HepG2 (cell line): ENCODE data around the gene MARK4. TPM values are rescaled to one million over a fixed set of nuclear protein-coding genes. Genes with fewer than 3 reads are reported as not detected.

Experiments used
- ATAC-seq: fragments of 200-7000 bp; cut with Tn5 transposase; 3 replicates; pipeline ENCODE4 v1.9.1; 2020; ENCODE audit warnings: mild to moderate bottlenecking, moderate library complexity
- BruUV-seq: library from RNA; stranded (reverse); fragments of 400-500 nt; replicated peaks from 2 replicates; lab custom pipeline; 2021; lab: Mats Ljungman, UMichigan
- CTCF ChIA-PET: fragments of 300-600 bp; formaldehyde crosslinking; extraction: SDS; loops from one replicate; lab custom pipeline; 2021; ENCODE audit warnings: low total read pairs, inconsistent platforms, low intra/inter-chr PET ratio; lab: Yijun Ruan, JAX
- POLR2A ChIA-PET: fragments of 350-600 bp; sonication (Branson Sonifier 250); formaldehyde crosslinking; loops from one replicate; lab custom pipeline; 2020; ENCODE audit warnings: antibody characterized with exemption, inconsistent platforms; lab: Yijun Ruan, JAX
- DNase-seq: peaks from one replicate; pipeline ENCODE4 v3.0.0-alpha.2; 2015; ENCODE audit warnings: low spot score
- FAIRE-seq: peaks from 3 replicates; lab custom pipeline; 2011; peaks lifted over from hg19 to GRCh38; lab: Jason Lieb, UNC
- H2AFZ ChIP-seq: one replicate; pipeline ENCODE4 v1.6.1; 2011; ENCODE audit warnings: low read length, inconsistent platforms
- H3K27ac ChIP-seq: fragments of 300-600 bp; 3 replicates; pipeline ENCODE4 v1.8.0; 2011; ENCODE audit warnings: mixed run types, mild to moderate bottlenecking, mixed read lengths, low read length, inconsistent platforms; ENCODE audit not compliant: insufficient read depth; ENCODE audit errors: extremely low read length
- H3K27me3 ChIP-seq, 2 experiments: fragments of 200-600 bp in 1 of 2; 2 replicates in 1 of 2; 3 replicates in 1 of 2; pipeline versions ENCODE4 v1.6.0 to v1.8.0; 2011; ENCODE audit warnings: low read length in 2 of 2, mild to moderate bottlenecking in 2 of 2, moderate library complexity in 2 of 2, inconsistent platforms in 1 of 2; ENCODE audit not compliant: insufficient read depth in 2 of 2, control insufficient read depth in 1 of 2
- H3K36me3 ChIP-seq, 2 experiments: fragments of 200-600 bp in 1 of 2; replicated peaks in 1 of 2; 2 replicates in 1 of 2; 3 replicates in 1 of 2; pipeline versions ENCODE4 v1.5.1 to v1.8.0; 2011; ENCODE audit warnings: low read length in 2 of 2, inconsistent platforms in 1 of 2; ENCODE audit not compliant: insufficient read depth in 2 of 2, control insufficient read depth in 1 of 2
- H3K4me1 ChIP-seq: 2 replicates; pipeline ENCODE4 v1.5.1; 2012; ENCODE audit warnings: low read length, inconsistent platforms; ENCODE audit not compliant: insufficient read depth
- H3K4me2 ChIP-seq: 2 replicates; pipeline ENCODE4 v1.6.0; 2011; ENCODE audit warnings: low read depth, low read length, inconsistent platforms
- H3K4me3 ChIP-seq, 3 experiments: fragments of 200-600 bp in 1 of 3; sonication (generic), shearing (Covaris generic) in 1 of 3; replicated peaks in 1 of 3; 2 replicates each; pipeline ENCODE4 v1.5.1; 2011 to 2016; ENCODE audit warnings: low read length in 3 of 3, inconsistent platforms in 2 of 3, low read depth in 2 of 3, mild to moderate bottlenecking in 2 of 3, control low read depth in 1 of 3, mixed read lengths in 1 of 3; ENCODE audit not compliant: insufficient read depth in 1 of 3
- H3K79me2 ChIP-seq: one replicate; pipeline ENCODE4 v1.6.1; 2011; ENCODE audit warnings: low read length, inconsistent platforms; ENCODE audit not compliant: insufficient read depth
- H3K9ac ChIP-seq: 2 replicates; pipeline ENCODE4 v1.6.0; 2011; ENCODE audit warnings: mild to moderate bottlenecking, low read depth, low read length, inconsistent platforms; ENCODE audit not compliant: insufficient read depth
- H3K9me3 ChIP-seq: 2 replicates; pipeline ENCODE4 v1.5.1; 2012; ENCODE audit warnings: mild to moderate bottlenecking, low read length
- H4K20me1 ChIP-seq: 2 replicates; pipeline ENCODE4 v1.6.0; 2011; ENCODE audit warnings: inconsistent platforms, mild to moderate bottlenecking, low read length, moderate library complexity; ENCODE audit not compliant: insufficient read depth
- CBX1 ChIP-seq: IDR thresholded peaks from one replicate; pipeline ENCODE4 v1.6.1; 2016; ENCODE audit warnings: antibody characterized with exemption, low read depth
- DPF2 ChIP-seq: sonication (generic); formaldehyde crosslinking; IDR thresholded peaks from 2 replicates; pipeline ENCODE4 v1.4.0; 2020; ENCODE audit warnings: mild to moderate bottlenecking, low read depth, missing genetic modification reagents, borderline replicate concordance
- EZH2 ChIP-seq: conservative IDR thresholded peaks from 2 replicates; pipeline ENCODE4 v1.6.1; 2012; ENCODE audit warnings: mild to moderate bottlenecking, low read depth, low read length, moderate library complexity
- HIC2 ChIP-seq: sonication (generic); formaldehyde crosslinking; IDR thresholded peaks from 2 replicates; pipeline ENCODE4 v1.9.0; 2022; ENCODE audit warnings: low read depth, missing genetic modification reagents
- RFXAP ChIP-seq: sonication (generic); formaldehyde crosslinking; IDR thresholded peaks from 2 replicates; pipeline ENCODE4 v1.4.0; 2020; ENCODE audit warnings: missing genetic modification reagents, borderline replicate concordance
- SMAD3 ChIP-seq: sonication (generic); formaldehyde crosslinking; IDR thresholded peaks from 2 replicates; pipeline ENCODE4 v1.4.0; 2020; ENCODE audit warnings: missing genetic modification reagents
- SP4 ChIP-seq: sonication (generic); formaldehyde crosslinking; IDR thresholded peaks from 2 replicates; pipeline ENCODE4 v1.8.1; 2023; ENCODE audit warnings: mild to moderate bottlenecking, missing genetic modification reagents
- ZNF557 ChIP-seq: sonication (generic); formaldehyde crosslinking; IDR thresholded peaks from 2 replicates; pipeline ENCODE4 v1.4.0; 2020; ENCODE audit warnings: missing genetic modification reagents
- ZNF646 ChIP-seq: sonication (generic); formaldehyde crosslinking; IDR thresholded peaks from 2 replicates; pipeline ENCODE4 v1.9.0; 2021; ENCODE audit warnings: mild to moderate bottlenecking, missing genetic modification reagents
- WGBS: methylation state at CpG from one replicate; pipeline ENCODE4 v1.1.6; 2017; ENCODE audit warnings: low lambda C conversion rate; 5-methylcytosine and 5-hydroxymethylcytosine counted together
- in situ Hi-C: cut with HindIII; loops from 2 replicates; pipeline ENCODE4 v1.10.0; 2017; ENCODE audit warnings: low pct_unique_long_range_greater_than_20kb; ENCODE audit not compliant: extremely low pct_ligation_motif_present
- intact Hi-C: fragments of 100-400 bp; cut with micrococcal nuclease; formaldehyde crosslinking; loops from one replicate; pipeline ENCODE4 v1.10.0; 2022; ENCODE audit not compliant: unreplicated experiment
- polyA plus RNA-seq, 8 experiments: library from polyadenylated mRNA; depleted of rRNA in 3 of 8; stranded (reverse) in 7 of 8; unstranded in 1 of 8; fragments of >200 nt; fragmentation: Illumina TruSeq in 4 of 8; extraction: Trizol in 4 of 8; gene quantifications; 2 replicates each; pipeline versions ENCODE4 v1.2.1 to v1.2.3, GENCODE V29; 2011 to 2016; ENCODE audit warnings: low read depth in 4 of 8, missing spikeins in 1 of 8, mixed read lengths in 1 of 8; ENCODE audit not compliant: insufficient read depth in 1 of 8
- total RNA-seq, 5 experiments: library from RNA; depleted of rRNA; stranded (reverse); fragments of >200 nt; fragmentation: Illumina TruSeq; extraction: Trizol; gene quantifications; 2 replicates each; pipeline ENCODE4 v1.2.3, GENCODE V29; 2016; ENCODE audit warnings: low read depth in 1 of 5

MARK4 gene
- total and polyA plus RNA-seq, 2 of the 13 experiments (the other 11 are each of a cell fraction or from before 2014, with no cell fraction given) = 7.0 to 12.2 TPM

DNA sequence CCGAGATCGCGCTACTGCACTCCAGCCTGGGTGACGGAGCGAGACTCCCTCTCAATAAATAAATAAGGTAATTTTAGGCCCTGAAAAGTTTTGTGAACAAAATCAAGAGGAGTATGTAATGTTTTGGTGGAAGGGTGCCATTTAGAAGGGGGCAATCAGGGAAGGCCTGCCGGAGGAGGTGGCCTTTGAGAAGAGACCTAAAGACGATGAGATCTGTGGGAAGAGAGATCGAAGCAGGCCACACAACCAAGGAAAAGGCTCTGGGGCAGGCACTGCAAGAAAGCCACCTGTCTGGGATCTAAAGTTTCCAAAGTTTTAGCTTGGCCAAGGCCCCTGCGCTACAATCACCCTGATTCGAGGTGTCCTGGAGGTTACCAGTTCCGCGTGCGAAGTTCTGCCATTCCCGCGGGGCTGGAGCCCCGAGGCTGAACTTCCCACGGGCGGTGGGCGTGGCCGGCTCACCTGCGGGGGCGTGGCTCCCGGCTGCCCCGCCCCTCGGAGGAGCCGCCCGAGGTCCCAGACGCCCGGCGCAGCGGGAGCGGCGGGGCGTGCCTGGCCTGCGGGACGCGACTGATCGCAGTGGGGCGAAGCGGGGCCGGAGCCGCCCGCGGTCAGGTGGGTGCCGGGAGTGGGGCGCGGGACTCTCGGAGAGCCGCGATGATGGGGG lies 89.3 kb downstream of the MARK4 start, which contains the start of gene KLC3 (continued):
- TF ChIP-seq HIC2 (CRISPR knock-in tag) (no peak), SMAD3 (no peak), CBX1 (no peak), RFXAP (CRISPR knock-in tag) (no peak)

DNA sequence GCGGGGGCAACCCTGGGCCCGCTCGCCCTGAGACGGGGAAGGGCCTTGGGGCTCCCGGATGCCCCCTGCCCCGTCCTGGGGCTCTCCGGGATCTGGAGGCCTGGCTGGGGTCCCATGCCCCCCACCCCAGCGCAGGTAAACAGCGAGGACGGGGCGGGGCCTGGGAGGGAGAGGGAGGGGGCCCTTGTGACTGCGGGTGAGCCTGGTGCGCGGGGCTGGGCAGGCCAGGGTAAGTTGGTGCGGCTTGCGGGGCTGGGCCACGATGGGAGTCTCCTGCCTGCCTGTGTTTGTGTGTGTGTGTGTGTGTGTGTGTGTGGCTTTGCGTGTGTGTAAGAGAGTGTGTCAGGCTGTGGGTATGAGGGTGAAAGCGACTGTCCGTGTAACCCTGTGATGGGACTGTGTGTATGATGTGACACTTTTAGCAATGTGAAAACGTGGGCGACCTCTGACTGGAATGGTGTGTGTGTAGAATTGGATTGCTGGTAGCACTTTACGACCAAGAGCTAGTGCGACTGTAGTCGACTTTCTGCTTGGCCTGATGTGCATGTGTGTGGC lies 89.9 kb downstream of the MARK4 start:
- CTCF ChIA-PET = no interaction called here
- WGBS = 22% methylated on average over 18 of the region's 25 CpGs
- TF ChIP-seq DPF2 = no peak
- TF ChIP-seq ZNF557 = no peak
- TF ChIP-seq SP4 (CRISPR knock-in tag) = 0 out of 2 replicates have a peak, but pooled peaks have one; percentile 8
- TF ChIP-seq EZH2 = 0 out of 2 replicates have a peak, but pooled peaks have one; percentile 27
- peak; percentile 78 for TF ChIP-seq ZNF646 (CRISPR knock-in tag)

More for the DNA sequence above, 89.9 kb downstream of the MARK4 start:
- Histone ChIP-seq H3K27me3 (peaks cover 9 to 50% of the 10 kb centered on the region in 2 experiments), H3K9me3 (no peaks in the 10 kb centered on the region), H2AFZ (no peak overlapping the region), H3K4me3 (peak overlapping the region; percentile 42 to 66 (median 49); a peak in 5 of 6 replicates), H3K4me1 (peaks cover 22% of the 10 kb centered on the region), H3K27ac (no peak overlapping the region), H4K20me1 (no peaks in the 10 kb centered on the region), H3K36me3 (no peaks in the 10 kb centered on the region), H3K79me2 (no peaks in the 10 kb centered on the region), H3K9ac (0 out of 2 replicates have a peak overlapping the region, but pooled peaks have one; percentile 39), H3K4me2 (peak overlapping the region; percentile 58)
- in situ Hi-C loops = loop anchor here (5.0 to 10.0 kb wide), 2 partner anchors 89 to 136 kb away; partner anchors contain the start of gene MARK4
- ATAC-seq = no peak
- intact Hi-C loops = no loop called here
- no peak for DNase-seq
- no TSS peak for BruUV-seq
- FAIRE-seq = no peak
- POLR2A ChIA-PET = no interaction called here
